Activated naive CD8-positive, alpha-beta T cell treated with anti-CD3 and anti-CD28 coated beads, Interleukin-2, amount 10 ng/mL, durations not matched to agents 7 days and 5 days (primary cell): ENCODE data around the gene ART4. TPM values are rescaled to one million over a fixed set of nuclear protein-coding genes. Genes with fewer than 3 reads are reported as not detected.

Experiments
- ATAC-seq: fragments of 150-1000 bp; cut with Tn5 transposase; one replicate; pipeline ENCODE4 v1.10.0; 2021; ENCODE audit warnings: low read depth, moderate library complexity
- POLR2A ChIA-PET: fragments of 350-600 bp; sonication (Branson Sonifier 250); formaldehyde crosslinking; loops from one replicate; lab custom pipeline; 2021; ENCODE audit warnings: antibody characterized with exemption; lab: Charles Lee
- DNase-seq: peaks from one replicate; pipeline ENCODE4 v3.0.0; 2021
- H3K27ac Mint-ChIP-seq: one replicate; pipeline ENCODE4 v1.8.0; 2022; ENCODE audit warnings: mild to moderate bottlenecking, mixed read lengths
- H3K27me3 Mint-ChIP-seq: one replicate; pipeline ENCODE4 v1.8.0; 2022; ENCODE audit warnings: mild to moderate bottlenecking, moderate library complexity, mixed read lengths
- H3K36me3 Mint-ChIP-seq: one replicate; pipeline ENCODE4 v1.8.0; 2021; ENCODE audit warnings: mild to moderate bottlenecking, mixed read lengths
- H3K4me1 Mint-ChIP-seq: one replicate; pipeline ENCODE4 v1.8.0; 2021; ENCODE audit warnings: mixed read lengths
- H3K4me3 Mint-ChIP-seq: one replicate; pipeline ENCODE4 v1.8.0; 2022; ENCODE audit warnings: mild to moderate bottlenecking, moderate library complexity, mixed read lengths
- H3K9me3 Mint-ChIP-seq: one replicate; pipeline ENCODE4 v1.8.0; 2021; ENCODE audit warnings: mixed read lengths
- total RNA-seq, 2 experiments: library from RNA; stranded (reverse); gene quantifications; one replicate each; pipeline ENCODE4 v1.2.3, GENCODE V29; 2021

ART4 gene
- total RNA-seq, 2 experiments from 2014 or later = not detected

- Mint-ChIP-seq H3K4me1 (peaks cover 6% of the 10 kb centered on the region), H3K36me3 (no peaks in the 10 kb centered on the region), H3K9me3 (no peaks in the 10 kb centered on the region), H3K27ac (no peak overlapping the region), H3K27me3 (peaks cover 2% of the 10 kb centered on the region), H3K4me3 (no peak overlapping the region)
- POLR2A ChIA-PET = no interaction called here
- ATAC-seq (no peak), DNase-seq (no peak)
Measured at GRCh38 chr12:14844401-14844800, 1.1 kb upstream of the ART4 start.

- Mint-ChIP-seq H3K27me3 (peaks cover 5% of the 10 kb centered on the region), H3K4me1 (peaks cover 6% of the 10 kb centered on the region), H3K27ac (no peak overlapping the region), H3K4me3 (no peak overlapping the region), H3K9me3 (no peaks in the 10 kb centered on the region), H3K36me3 (peaks cover 2% of the 10 kb centered on the region)
- POLR2A ChIA-PET = no interaction called here
- DNase-seq (no peak), ATAC-seq (no peak)
Measured at GRCh38 chr12:14842315-14842714, 1.0 kb downstream of the ART4 start.

GRCh38 chr12:14841761-14842160, 1.6 kb downstream of the ART4 start:
- peaks cover 5% of the 10 kb centered on the region for H3K27me3 Mint-ChIP-seq
- peaks cover 2% of the 10 kb centered on the region for H3K36me3 Mint-ChIP-seq
- no peak overlapping the region for H3K4me3 Mint-ChIP-seq
- POLR2A ChIA-PET = no interaction called here
- H3K27ac Mint-ChIP-seq = no peak overlapping the region
- no peak for ATAC-seq
- peaks cover 6% of the 10 kb centered on the region for H3K4me1 Mint-ChIP-seq
- H3K9me3 Mint-ChIP-seq = no peaks in the 10 kb centered on the region
- DNase-seq = no peak

GRCh38 chr12:14840616-14841015, 2.7 kb downstream of the ART4 start:
- Mint-ChIP-seq H3K9me3 (no peaks in the 10 kb centered on the region), H3K36me3 (peaks cover 2% of the 10 kb centered on the region), H3K27ac (no peak overlapping the region), H3K4me1 (peaks cover 4% of the 10 kb centered on the region), H3K27me3 (peaks cover 7% of the 10 kb centered on the region), H3K4me3 (no peak overlapping the region)
- POLR2A ChIA-PET = no interaction called here
- DNase-seq (no peak), ATAC-seq (no peak)

GRCh38 chr12:14839262-14839661, 4.1 kb downstream of the ART4 start:
- POLR2A ChIA-PET = no interaction called here
- H3K4me1 Mint-ChIP-seq = no peaks in the 10 kb centered on the region
- H3K36me3 Mint-ChIP-seq = peaks cover 2% of the 10 kb centered on the region
- no peaks in the 10 kb centered on the region for H3K9me3 Mint-ChIP-seq
- DNase-seq (no peak), ATAC-seq (no peak)
- H3K27me3 Mint-ChIP-seq = peaks cover 10% of the 10 kb centered on the region
- no peak overlapping the region for H3K27ac Mint-ChIP-seq
- no peak overlapping the region for H3K4me3 Mint-ChIP-seq

GRCh38 chr12:14836336-14837210, 6.8 kb downstream of the ART4 start:
- Mint-ChIP-seq H3K4me3 (no peak overlapping the region), H3K27me3 (peaks cover 18% of the 10 kb centered on the region), H3K4me1 (no peaks in the 10 kb centered on the region), H3K27ac (no peak overlapping the region), H3K9me3 (no peaks in the 10 kb centered on the region), H3K36me3 (peaks cover 2% of the 10 kb centered on the region)
- ATAC-seq = no peak
- no peak for DNase-seq
- POLR2A ChIA-PET = no interaction called here

GRCh38 chr12:14834509-14834908, 8.8 kb downstream of the ART4 start:
- no peaks in the 10 kb centered on the region for H3K4me1 Mint-ChIP-seq
- no peak for DNase-seq
- POLR2A ChIA-PET = no interaction called here
- H3K27me3 Mint-ChIP-seq = peaks cover 18% of the 10 kb centered on the region
- no peaks in the 10 kb centered on the region for H3K9me3 Mint-ChIP-seq
- ATAC-seq = no peak
- no peak overlapping the region for H3K4me3 Mint-ChIP-seq
- H3K36me3 Mint-ChIP-seq = peaks cover 2% of the 10 kb centered on the region
- H3K27ac Mint-ChIP-seq = no peak overlapping the region

GRCh38 chr12:14833952-14834351, 9.4 kb downstream of the ART4 start:
- Mint-ChIP-seq H3K27me3 (peaks cover 15% of the 10 kb centered on the region), H3K9me3 (no peaks in the 10 kb centered on the region), H3K4me3 (no peak overlapping the region), H3K36me3 (no peaks in the 10 kb centered on the region), H3K27ac (no peak overlapping the region), H3K4me1 (no peaks in the 10 kb centered on the region)
- POLR2A ChIA-PET = no interaction called here
- DNase-seq (no peak), ATAC-seq (no peak)

GRCh38 chr12:14833336-14833735, 10.0 kb downstream of the ART4 start:
- Mint-ChIP-seq H3K27ac (no peak overlapping the region), H3K36me3 (no peaks in the 10 kb centered on the region), H3K9me3 (no peaks in the 10 kb centered on the region), H3K27me3 (peaks cover 15% of the 10 kb centered on the region), H3K4me3 (no peak overlapping the region), H3K4me1 (no peaks in the 10 kb centered on the region)
- POLR2A ChIA-PET = no interaction called here
- DNase-seq (no peak), ATAC-seq (no peak)

- Mint-ChIP-seq H3K4me3 (no peak overlapping the region), H3K36me3 (no peaks in the 10 kb centered on the region), H3K9me3 (no peaks in the 10 kb centered on the region), H3K27me3 (peaks cover 8% of the 10 kb centered on the region), H3K4me1 (no peaks in the 10 kb centered on the region), H3K27ac (no peak overlapping the region)
- DNase-seq (no peak), ATAC-seq (no peak)
- POLR2A ChIA-PET = no interaction called here
Measured at GRCh38 chr12:14828892-14829291, 14.4 kb downstream of the ART4 start.

- H3K27ac Mint-ChIP-seq = no peak overlapping the region
- peaks cover 5% of the 10 kb centered on the region for H3K27me3 Mint-ChIP-seq
- H3K9me3 Mint-ChIP-seq = no peaks in the 10 kb centered on the region
- no peak overlapping the region for H3K4me3 Mint-ChIP-seq
- no peaks in the 10 kb centered on the region for H3K36me3 Mint-ChIP-seq
- DNase-seq (no peak), ATAC-seq (no peak)
- POLR2A ChIA-PET = no interaction called here
- H3K4me1 Mint-ChIP-seq = no peaks in the 10 kb centered on the region
Measured at GRCh38 chr12:14827043-14827442, 16.3 kb downstream of the ART4 start.

- Mint-ChIP-seq H3K27me3 (peaks cover 2% of the 10 kb centered on the region), H3K4me3 (no peak overlapping the region), H3K9me3 (no peaks in the 10 kb centered on the region), H3K27ac (no peak overlapping the region), H3K36me3 (no peaks in the 10 kb centered on the region), H3K4me1 (no peaks in the 10 kb centered on the region)
- POLR2A ChIA-PET = no interaction called here
- DNase-seq (no peak), ATAC-seq (no peak)
Measured at GRCh38 chr12:14826491-14826890, 16.8 kb downstream of the ART4 start.

GRCh38 chr12:14825256-14825655, 18.1 kb downstream of the ART4 start:
- Mint-ChIP-seq H3K9me3 (no peaks in the 10 kb centered on the region), H3K27me3 (peaks cover 3% of the 10 kb centered on the region), H3K4me1 (no peaks in the 10 kb centered on the region), H3K27ac (no peak overlapping the region), H3K36me3 (no peaks in the 10 kb centered on the region), H3K4me3 (no peak overlapping the region)
- ATAC-seq (no peak), DNase-seq (no peak)
- POLR2A ChIA-PET = no interaction called here

GRCh38 chr12:14824012-14824634, 19.2 kb downstream of the ART4 start:
- peaks cover 4% of the 10 kb centered on the region for H3K27me3 Mint-ChIP-seq
- H3K4me3 Mint-ChIP-seq = no peak overlapping the region
- H3K4me1 Mint-ChIP-seq = no peaks in the 10 kb centered on the region
- POLR2A ChIA-PET = no interaction called here
- H3K9me3 Mint-ChIP-seq = no peaks in the 10 kb centered on the region
- no peaks in the 10 kb centered on the region for H3K36me3 Mint-ChIP-seq
- DNase-seq (no peak), ATAC-seq (no peak)
- no peak overlapping the region for H3K27ac Mint-ChIP-seq
